WERI-Rb-1 (cell line): ENCODE measurements around the gene ZNF236.
A peak's percentile ranks its signal among the peaks of the same experiment; 100 is the strongest.
"Not testable (repeated sequence)": the region's sequence is repeated elsewhere in the genome, so short reads cannot be mapped to it uniquely, and the experiment has no call there.

ENCODE experiments used
- DNase-seq: peaks from one replicate; pipeline ENCODE4 v3.0.0-alpha.2; 2020
- H3K27ac ChIP-seq: fragments of 250-450 bp; sonication (Bioruptor Pico); 2 replicates; pipeline ENCODE4 v1.5.1; 2020; ENCODE audit warnings: mild to moderate bottlenecking, moderate library complexity
- H3K27me3 ChIP-seq: fragments of 250-450 bp; sonication (Bioruptor Pico); 2 replicates; pipeline ENCODE4 v1.5.1; 2021; ENCODE audit warnings: mild to moderate bottlenecking, low read depth, moderate library complexity; ENCODE audit not compliant: insufficient read depth, severe bottlenecking
- H3K36me3 ChIP-seq: fragments of 250-450 bp; sonication (Bioruptor Pico); 2 replicates; pipeline ENCODE4 v1.5.1; 2020; ENCODE audit warnings: mild to moderate bottlenecking, moderate library complexity
- H3K4me3 ChIP-seq: 2 replicates; pipeline ENCODE4 v1.5.1; 2011; ENCODE audit warnings: low read depth, mild to moderate bottlenecking, control low read depth, low read length
- H3K9me3 ChIP-seq: fragments of 250-450 bp; sonication (Bioruptor Pico); 2 replicates; pipeline ENCODE4 v1.5.1; 2021; ENCODE audit warnings: mild to moderate bottlenecking, moderate library complexity; ENCODE audit not compliant: severe bottlenecking
- TF ChIP-seq, protein P1 (sequence below): IDR thresholded peaks from 2 replicates; pipeline ENCODE4 v1.5.1; 2011; ENCODE audit warnings: low read depth, mild to moderate bottlenecking, control low read depth, inconsistent platforms, low read length

The ZNF236 gene

DNA sequence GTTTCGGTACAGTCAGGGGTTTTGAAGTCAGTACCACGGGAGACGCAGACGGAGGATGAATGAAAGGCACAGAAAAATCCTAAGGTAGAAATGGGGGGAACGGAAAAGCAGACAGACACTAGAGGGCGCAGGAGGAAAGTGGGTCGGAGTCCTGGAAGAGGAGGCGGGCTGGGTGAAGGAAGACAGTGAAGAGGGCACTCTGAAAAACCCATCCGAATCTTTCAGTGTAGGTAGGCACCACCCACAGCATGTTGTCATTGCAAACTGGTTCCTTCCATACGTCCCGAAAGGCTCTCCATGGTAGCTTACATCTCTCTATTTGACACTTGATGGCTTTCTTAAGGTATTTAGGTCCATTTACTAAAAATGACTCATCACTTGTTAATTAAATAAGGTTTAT is 18.5 kb upstream of the ZNF236 start:
- H3K27me3 ChIP-seq = no peaks in the 10 kb centered on the region
- H3K4me3 ChIP-seq = no peak overlapping the region; the same call in 1 of the 2 replicates
- DNase-seq = peak; percentile 85
- TF ChIP-seq, protein P1, sequence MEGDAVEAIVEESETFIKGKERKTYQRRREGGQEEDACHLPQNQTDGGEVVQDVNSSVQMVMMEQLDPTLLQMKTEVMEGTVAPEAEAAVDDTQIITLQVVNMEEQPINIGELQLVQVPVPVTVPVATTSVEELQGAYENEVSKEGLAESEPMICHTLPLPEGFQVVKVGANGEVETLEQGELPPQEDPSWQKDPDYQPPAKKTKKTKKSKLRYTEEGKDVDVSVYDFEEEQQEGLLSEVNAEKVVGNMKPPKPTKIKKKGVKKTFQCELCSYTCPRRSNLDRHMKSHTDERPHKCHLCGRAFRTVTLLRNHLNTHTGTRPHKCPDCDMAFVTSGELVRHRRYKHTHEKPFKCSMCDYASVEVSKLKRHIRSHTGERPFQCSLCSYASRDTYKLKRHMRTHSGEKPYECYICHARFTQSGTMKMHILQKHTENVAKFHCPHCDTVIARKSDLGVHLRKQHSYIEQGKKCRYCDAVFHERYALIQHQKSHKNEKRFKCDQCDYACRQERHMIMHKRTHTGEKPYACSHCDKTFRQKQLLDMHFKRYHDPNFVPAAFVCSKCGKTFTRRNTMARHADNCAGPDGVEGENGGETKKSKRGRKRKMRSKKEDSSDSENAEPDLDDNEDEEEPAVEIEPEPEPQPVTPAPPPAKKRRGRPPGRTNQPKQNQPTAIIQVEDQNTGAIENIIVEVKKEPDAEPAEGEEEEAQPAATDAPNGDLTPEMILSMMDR = peak; percentile 95
- no peaks in the 10 kb centered on the region for H3K36me3 ChIP-seq
- no peak overlapping the region for H3K27ac ChIP-seq
- H3K9me3 ChIP-seq = no peaks in the 10 kb centered on the region

DNA sequence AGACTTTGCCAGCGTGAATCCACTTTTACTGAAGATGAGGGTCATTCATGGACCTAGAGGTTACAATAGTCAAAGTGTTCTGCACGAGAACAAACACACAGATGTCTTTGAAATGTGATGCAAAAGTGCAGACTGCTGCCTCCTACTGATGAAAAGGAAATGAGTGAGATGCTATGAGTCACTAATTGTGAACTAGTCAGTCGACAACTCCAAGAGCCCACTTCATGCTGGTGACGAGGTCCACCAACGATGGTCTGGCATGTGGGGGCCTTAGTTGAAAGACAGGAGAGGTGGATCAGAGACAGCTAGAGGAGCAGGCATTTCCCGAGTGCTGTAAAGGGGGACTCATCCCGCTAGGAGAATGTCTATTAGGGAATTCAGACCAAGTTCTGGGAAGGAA is 17.1 kb upstream of the ZNF236 start:
- Histone ChIP-seq H3K27me3 (no peaks in the 10 kb centered on the region), H3K9me3 (no peaks in the 10 kb centered on the region), H3K36me3 (no peaks in the 10 kb centered on the region), H3K27ac (no peak overlapping the region), H3K4me3 (no peak overlapping the region)
- TF ChIP-seq, protein P1 = peak; percentile 32; the same call in 1 of the 2 replicates
- no peak for DNase-seq

DNA sequence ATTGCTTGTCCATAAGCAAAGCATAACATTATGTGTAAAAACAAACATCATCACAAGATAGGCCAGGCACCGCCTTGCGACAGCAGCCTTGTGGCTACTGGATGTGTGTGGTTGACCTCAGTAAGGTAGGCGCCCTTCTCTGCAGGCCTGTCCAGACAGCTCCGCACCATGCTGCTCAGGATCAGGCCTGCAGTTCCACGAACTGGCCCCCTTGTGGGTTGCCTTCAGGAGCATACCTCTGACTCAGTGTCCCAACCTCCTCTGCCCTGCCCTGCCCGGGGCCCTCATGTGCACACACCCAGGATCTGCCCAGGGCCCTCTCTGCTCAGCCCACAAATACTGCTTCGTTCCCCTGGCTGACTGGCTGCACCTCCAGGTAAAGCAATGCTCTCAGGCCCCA is 16.1 kb upstream of the ZNF236 start:
- Histone ChIP-seq H3K27ac (no peak overlapping the region), H3K4me3 (no peak overlapping the region), H3K27me3 (no peaks in the 10 kb centered on the region), H3K36me3 (no peaks in the 10 kb centered on the region), H3K9me3 (no peaks in the 10 kb centered on the region)
- TF ChIP-seq, protein P1 = no peak
- no peak for DNase-seq

DNA sequence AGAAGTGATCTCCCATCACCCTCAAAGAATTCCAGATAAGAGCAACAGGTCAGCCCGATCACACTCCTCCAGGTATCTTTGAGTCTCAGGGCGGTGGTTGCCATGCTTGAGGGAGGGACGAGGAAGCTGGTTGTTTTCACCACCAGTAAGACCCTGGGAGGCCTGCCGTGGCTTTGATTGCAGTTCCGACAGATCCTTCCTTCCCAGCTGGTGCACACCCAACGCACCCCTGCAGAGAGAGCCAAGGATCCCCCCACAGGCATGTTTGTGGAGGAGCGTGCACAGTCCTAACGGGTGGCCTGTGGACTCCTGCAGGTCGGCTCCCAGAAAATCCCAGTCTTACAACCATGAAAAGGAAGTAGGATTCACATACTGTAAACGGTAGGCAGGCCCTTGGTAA is 13.8 kb upstream of the ZNF236 start:
- no peaks in the 10 kb centered on the region for H3K36me3 ChIP-seq
- TF ChIP-seq, protein P1 = no peak
- H3K27me3 ChIP-seq = no peaks in the 10 kb centered on the region
- no peak for DNase-seq
- no peaks in the 10 kb centered on the region for H3K9me3 ChIP-seq
- H3K4me3 ChIP-seq = no peak overlapping the region
- no peak overlapping the region for H3K27ac ChIP-seq

DNA sequence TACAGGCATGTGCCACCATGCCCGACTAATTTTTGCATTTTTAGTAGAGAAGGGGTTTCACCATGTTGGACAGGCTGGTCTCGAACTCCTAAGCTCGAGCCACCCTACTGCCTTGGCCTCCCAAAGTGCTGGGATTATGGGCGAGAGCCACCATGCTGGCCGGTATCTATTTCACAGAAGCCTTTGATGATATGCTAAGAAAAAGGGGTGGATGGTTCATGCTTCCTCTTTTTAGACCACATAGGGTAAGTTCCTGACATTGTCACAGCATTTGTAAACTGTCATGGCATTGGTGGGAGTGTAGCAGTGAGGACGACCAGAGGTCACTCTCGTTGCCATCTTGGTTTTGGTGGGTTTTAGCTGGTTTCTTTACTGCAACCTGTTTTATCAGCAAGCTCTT is 10.8 kb upstream of the ZNF236 start:
- not testable (repeated sequence) for H3K27me3 ChIP-seq, DNase-seq, H3K27ac ChIP-seq, H3K9me3 ChIP-seq, H3K4me3 ChIP-seq, H3K36me3 ChIP-seq

DNA sequence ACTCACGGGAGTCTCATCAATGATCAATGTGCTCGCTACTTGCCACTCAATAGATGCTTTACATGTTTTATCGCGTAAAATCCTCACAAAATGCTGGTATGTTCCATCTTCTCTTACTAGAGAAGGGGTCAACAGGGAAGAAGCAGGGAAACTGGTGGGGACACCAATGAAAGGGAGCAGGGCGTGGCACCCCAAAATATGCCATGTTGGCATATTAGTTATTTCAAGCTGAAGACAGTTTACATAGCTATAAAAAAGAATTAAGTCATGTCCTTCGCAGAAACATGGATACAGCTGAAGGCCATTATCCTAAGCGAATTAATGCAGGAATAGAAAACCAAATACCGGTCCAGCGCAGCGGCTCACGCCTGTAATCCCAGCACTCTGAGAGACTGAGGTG is 8.1 kb upstream of the ZNF236 start:
- H3K27ac ChIP-seq = no peak overlapping the region
- no peak for DNase-seq
- no peaks in the 10 kb centered on the region for H3K9me3 ChIP-seq
- peaks cover 13% of the 10 kb centered on the region for H3K36me3 ChIP-seq
- H3K4me3 ChIP-seq = no peak overlapping the region
- H3K27me3 ChIP-seq = no peaks in the 10 kb centered on the region
- TF ChIP-seq, protein P1 = no peak
